GM12801 (cell line): ENCODE data around the gene SHOX.

Source experiments
- TF ChIP-seq, protein P1 (sequence below): IDR thresholded peaks from one replicate; pipeline ENCODE4 v1.5.1; 2011; ENCODE audit warnings: control low read depth; ENCODE audit not compliant: insufficient read length; ENCODE audit errors: extremely low read depth

Gene SHOX

DNA sequence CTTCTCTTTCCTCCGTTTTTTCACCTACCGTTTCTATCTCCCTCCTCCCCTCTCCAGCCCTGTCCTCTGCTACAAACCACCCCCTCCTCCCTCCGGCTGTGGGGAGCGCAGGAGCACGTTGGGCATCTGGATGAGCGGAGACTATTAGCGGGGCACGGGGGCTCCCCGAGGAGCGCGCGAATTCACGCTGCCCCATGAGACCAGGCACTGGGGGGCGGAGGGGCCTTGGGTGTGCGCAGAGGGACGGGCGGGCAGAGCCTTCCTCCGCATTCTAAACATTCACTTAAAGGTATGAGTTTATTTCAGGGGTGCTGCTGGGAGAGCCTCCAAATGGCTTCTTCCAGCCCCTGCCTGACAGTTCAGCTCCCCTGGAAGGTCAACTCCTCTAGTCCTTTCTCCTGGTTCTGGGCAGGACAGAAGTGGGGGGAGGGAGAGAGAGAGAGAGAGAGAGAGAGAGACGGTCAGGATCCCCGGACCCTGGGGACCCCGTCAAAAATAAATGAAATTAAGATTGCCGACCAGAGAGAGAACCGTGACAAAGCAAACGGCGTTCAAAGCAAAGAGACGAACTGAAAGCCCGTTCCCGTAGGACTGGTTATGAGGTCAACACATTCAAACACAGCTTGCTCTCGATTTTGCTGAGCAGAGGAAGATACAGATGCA is 5.0 kb downstream of the SHOX start:
- TF ChIP-seq, protein P1, sequence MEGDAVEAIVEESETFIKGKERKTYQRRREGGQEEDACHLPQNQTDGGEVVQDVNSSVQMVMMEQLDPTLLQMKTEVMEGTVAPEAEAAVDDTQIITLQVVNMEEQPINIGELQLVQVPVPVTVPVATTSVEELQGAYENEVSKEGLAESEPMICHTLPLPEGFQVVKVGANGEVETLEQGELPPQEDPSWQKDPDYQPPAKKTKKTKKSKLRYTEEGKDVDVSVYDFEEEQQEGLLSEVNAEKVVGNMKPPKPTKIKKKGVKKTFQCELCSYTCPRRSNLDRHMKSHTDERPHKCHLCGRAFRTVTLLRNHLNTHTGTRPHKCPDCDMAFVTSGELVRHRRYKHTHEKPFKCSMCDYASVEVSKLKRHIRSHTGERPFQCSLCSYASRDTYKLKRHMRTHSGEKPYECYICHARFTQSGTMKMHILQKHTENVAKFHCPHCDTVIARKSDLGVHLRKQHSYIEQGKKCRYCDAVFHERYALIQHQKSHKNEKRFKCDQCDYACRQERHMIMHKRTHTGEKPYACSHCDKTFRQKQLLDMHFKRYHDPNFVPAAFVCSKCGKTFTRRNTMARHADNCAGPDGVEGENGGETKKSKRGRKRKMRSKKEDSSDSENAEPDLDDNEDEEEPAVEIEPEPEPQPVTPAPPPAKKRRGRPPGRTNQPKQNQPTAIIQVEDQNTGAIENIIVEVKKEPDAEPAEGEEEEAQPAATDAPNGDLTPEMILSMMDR, result no peak

DNA sequence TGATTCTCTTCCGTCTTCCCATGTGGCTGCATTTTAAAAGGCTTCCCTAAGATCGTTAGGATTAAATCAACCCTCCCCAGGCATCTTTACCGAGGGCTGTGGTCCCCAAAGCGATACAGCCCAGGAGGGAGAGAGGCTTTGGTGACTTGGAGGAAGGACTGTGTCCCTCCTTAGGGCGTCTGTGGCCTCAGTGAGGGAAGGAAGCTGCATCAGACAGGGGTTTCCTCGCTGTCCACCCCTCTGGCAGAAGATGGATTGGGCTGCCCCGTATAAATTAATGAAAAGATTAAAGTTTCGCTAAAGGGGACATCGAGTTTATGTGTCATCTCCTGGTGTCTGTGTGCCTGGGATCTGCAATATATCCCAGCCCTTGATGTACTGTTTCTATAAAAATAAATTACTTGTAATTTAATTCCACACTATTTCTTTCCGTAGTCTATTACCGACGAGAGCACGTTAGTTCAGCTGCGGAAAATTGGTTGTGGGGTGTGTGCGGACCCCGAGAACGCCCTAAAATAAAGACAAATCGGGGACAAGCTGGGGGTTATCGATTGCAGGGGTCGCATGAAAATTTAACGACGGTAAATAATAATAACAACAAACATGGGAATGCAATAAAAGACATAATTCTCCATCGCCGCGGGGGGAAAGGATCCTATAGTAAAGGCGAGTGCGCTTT is 6.5 kb downstream of the SHOX start:
- TF ChIP-seq, protein P1, result no peak

DNA sequence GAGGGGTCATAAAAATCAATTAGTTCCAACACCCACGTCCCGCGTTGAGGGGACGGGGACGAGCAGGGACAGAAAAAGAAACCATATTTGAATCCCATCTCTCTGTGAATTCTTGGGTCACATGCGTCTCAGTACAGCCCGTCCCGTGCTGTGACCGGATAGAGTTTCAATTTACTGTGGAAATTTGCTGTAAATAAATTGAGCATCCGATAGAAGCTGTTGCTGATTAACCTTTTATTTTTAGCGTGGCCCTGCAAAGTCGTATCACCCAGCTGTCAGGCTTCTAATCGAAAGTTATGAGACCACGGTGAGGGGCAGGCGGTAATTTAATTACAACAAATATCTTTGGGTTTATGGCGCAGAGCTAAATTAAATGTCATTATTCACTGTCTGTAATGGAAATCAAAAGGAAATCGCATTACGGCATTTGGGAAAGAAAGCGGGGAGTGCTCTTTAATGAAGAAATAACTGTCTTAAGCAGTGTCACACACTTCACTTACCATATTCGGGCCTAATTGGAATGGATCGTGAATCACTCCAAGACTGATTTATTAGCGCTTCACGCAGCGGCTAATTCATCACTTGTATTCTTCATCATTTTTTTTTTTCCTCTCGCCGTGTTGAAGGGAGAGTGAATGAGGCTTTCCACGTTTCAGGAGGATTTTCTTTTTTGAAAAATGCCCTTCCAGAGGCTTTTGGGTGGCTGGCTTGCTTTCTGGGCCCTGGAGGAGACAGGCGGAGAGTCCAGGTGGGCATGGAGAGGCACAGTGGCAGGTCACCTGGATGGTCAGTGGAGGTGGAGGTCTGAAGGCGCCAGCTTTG is 7.3 kb downstream of the SHOX start:
- TF ChIP-seq, protein P1, result no peak

DNA sequence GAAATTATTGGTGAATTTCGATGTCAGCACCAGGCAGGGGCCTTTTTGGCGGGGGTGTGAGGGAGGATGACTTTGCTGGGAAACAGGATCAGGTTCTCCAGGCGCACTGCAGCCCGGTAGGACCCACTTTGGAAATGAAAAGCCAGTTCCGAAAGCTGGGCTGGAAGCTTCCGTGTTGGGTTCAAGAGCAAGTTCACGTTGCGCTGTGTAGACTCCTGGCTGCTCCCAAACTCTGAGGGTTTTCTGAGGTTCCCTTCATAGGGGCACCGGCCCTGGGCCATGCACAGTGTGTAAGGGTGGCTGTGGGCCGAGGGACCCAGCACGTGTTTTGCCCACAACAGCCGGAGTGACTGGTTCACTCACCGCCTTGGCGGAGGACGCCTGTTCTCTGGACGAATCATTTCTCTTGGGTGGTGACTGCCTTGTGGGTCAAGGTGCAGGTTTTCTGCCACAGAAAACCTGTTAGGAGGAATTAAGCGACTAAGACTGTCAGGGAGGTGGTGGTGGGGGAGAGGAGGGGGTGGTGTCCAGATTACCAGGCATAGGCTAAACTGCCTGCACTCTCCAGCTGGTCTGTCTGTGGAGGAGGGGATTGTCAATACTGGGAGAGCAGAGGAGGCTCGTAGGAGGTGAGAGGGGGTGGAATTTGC is 8.0 kb downstream of the SHOX start:
- TF ChIP-seq, protein P1, result no peak

DNA sequence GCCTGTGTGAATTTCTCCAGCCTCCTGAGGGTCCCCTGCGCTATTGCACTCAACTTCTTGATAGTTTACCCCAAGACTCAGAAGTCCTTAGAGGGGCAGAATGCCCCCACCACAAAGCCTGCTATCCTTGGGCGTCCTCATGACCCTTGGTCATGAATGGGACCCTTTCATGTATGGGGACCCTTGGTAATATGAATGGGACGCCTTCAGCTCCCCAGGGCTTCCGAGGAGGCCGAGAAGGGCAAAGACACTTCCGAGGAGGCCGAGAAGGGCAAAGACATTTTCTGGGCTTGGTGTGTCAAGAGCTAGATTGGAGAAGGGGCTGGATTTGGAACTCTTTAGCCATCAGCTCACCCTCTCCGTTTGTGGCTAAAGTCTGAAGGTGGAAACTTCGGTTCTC is 8.6 kb downstream of the SHOX start:
- TF ChIP-seq, protein P1, result no peak

DNA sequence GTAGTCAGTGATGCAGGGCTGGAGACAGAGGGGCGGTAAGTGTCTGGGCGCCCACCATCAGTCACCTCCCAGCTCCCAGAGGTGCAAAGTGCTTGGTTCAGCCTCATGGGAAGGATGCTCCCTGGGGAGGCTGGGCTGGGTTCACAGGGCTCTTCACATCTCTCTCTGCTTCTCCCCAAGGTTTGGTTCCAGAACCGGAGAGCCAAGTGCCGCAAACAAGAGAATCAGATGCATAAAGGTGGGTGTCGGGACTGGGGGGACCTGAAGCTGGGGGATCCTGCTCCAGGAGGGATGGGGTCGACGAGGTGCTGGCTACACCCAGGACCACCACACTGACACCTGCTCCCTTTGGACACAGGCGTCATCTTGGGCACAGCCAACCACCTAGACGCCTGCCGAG is 10.1 kb downstream of the SHOX start:
- TF ChIP-seq, protein P1, result no peak

DNA sequence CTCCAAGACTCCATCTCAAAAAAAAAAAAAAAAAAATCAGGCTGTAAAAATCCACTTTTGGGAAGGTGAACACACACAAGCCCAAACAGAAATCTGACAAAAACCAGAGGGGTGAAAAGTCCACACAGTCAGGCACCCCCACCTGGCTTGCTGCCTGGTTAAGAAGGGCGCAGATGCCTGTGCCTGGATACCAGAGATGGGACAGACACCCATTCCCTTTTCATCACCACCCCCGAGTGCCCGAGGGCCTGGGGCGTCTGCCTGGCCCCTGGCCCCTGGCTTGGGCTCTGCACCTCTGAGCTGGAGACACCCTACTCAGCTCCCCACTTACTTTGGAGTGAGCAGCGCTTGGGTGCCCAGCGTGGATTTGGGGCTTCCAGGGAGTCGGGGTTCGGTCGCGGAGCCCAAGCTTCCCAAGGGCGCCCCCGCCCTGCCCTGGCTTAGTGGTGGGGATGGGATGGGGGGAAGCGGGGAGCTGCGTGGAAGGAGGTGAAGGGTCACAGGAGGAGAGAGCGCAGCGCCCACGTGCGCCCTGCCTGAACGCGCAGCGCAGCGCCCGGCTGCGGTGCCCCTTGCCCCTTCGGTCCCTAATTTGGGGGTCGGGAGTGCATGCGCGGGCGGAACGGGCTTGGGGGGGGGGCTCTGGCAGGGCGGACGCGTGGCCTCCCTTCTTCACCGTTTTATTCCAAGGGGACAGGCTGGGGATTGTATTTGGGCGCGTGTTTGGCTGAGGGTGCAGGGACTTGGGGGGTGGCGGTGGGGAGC is 11.3 kb downstream of the SHOX start:
- TF ChIP-seq, protein P1, result no peak
